GM18502 (cell line): ENCODE measurements around the gene RUBCN.
"Not testable (repeated sequence)": the region's sequence is repeated elsewhere in the genome, so short reads cannot be mapped to it uniquely, and the experiment has no call there.

Source experiments
- ATAC-seq: cut with Tn5 transposase; IDR thresholded peaks from one replicate; pipeline ENCODE4 v1.9.1; 2021; ENCODE audit warnings: mild to moderate bottlenecking; ENCODE audit not compliant: unreplicated experiment, poor library complexity

The RUBCN gene

DNA sequence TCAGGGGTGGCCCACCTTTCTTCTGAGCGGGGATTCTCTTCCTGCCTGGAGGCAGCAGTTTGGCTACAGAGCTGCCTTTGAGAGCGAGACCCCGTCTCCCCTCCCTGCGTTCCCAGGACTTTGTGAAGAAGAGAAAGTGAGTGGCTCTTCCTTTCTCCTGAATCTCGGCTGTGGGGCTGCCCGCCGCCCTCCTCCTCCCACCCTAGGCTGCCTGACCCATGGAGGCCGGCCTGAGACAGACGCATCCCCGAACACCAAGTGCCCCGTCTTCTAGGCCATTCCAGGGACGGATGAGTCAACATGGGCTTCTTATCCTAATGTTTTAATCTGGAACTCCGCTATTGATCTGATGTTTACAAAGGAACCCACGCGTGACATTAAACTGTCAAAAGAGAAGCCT is 74.8 kb downstream of the RUBCN start:
- ATAC-seq = not testable (repeated sequence)

DNA sequence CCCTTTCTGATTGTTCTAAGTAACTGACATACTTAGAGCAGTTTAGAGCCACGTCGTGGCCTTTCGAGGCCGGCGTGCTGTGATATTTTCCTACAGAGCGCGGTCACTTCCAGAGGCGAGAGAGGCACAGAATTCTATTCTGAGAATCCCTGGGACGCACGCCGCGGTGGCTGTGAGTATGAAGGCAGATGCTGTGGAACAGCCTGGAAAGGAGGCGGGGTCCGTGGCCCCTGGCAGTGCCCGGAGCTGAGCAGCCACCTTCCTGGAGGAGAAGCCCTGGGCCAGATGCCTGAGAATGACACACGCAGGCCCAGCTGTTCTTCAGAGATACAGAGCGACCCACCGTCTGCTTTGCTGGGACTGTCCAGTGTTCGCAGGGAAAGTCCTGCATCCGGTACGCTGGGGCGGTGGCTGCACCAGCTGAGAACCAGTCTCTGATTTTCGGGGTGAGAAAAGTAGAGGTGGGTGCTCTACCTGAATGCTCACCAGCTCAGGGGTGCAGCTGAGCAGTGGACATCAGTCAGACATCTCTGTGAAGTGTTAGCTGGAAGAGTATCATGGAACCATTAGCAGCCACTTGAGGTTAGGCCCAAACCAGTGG is 75.4 kb downstream of the RUBCN start:
- ATAC-seq = not testable (repeated sequence)

DNA sequence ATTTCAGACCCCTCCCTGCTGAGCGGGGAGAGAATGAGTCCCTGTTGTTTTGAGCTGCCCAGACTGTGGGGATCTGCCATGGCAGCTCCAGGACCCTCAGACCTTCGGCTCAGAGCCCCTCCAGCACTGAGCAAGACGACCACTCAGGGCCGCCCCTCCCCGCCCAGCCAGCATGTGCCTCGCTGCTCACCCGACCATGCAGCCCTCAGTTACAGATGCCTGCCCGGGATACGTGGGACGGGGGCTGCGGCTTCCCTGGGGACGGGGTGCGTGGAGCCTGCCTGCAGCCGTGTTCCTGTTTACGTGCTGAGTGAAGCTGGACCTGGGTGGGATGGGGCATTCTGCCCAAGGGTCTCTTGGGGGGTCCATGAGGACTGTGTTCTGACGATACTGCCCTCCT is 77.0 kb downstream of the RUBCN start:
- peak; percentile 9 for ATAC-seq

DNA sequence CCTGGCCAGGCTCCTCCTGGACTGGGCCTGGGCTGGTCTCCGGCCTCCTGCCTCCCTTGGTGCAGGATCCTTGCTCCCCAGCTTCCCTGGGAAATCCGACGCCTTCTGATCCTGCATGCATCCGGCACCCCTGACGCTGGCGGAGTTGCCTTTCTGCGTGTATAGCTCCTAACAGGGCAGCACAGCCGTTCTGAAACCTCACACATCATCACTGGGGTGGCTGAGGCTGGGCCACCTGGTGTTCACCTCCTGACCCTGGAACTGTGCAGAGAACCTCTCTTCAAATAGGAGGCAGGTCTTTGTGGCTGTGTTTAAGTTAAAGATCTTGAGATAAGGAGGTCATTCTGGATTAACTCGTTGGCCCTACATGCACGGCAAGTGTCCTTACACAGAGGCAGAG is 77.6 kb downstream of the RUBCN start:
- peak; percentile 74 for ATAC-seq

DNA sequence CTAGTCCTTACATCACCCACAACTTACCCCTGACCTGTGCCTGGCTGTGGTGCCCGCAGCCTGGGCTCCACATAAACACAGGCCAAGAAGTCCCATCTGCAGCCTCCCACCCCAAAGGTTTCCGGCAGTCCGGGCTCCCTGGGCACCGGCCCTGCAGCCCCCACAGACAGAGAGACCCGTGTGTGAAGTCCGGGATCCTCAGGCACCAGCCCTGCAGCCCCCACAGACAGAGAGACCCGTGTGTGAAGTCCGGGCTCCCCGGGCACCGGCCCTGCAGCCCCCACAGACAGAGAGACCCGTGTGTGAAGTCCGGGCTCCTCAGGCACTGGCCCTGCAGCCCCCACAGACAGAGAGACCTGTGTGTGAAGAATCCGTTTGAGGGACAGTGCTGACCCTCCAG is 78.0 kb downstream of the RUBCN start:
- ATAC-seq = not testable (repeated sequence)

DNA sequence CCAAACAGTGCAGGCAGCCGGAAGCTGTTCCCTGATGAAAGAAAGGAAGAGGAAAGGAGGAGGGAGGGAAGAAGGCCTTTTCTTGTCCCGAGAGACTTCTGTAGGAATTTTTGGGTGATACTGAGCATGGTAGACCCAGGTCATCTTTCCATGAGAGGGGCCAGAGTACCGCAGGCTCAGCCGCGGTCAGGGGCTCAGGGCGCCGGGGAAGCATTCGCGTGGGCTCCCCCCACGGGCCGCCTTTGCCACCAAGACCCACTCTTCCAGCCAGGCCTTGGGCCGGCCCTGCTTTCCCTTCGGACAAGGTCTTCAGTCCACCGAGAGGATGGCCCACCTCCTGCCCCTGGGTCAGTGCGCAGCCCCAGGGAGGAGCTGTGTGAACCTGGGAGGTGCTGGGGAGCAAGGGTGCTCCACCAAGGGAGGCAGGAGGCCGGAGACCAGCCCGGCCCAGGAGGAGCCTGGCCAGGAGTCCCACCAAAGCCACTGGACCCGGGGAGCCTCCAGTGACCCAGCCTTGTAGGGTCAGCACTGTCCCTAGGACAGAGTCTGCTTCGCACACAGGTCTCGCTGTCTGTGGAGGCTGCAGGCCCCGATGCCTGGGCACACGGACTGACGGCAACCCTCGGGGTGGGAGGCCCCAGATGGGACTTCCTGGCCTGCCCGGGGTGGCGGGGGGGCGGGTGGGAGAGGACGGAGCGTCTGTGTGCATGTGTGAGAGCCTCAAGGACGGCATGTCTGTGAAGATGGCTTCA is 79.0 kb downstream of the RUBCN start:
- ATAC-seq = not testable (repeated sequence)

DNA sequence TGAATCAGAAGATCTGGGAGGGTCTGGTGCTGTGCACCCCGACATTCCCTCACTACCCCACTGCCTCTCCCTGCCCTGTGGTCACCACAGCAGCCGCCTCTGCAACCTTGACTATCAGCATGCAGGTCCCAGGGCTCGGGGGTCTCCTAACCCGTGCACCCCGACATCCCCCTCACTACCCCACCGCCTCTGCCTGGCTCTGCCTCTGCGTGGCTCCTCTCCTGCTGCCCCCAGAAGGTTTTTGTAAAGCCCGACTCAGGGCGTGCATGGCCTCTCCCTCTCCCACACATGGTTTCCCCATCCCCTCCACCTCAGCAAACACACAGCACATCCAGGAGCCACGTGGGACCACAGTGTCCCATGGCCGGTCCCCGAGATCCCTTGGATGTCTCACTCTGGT is 79.7 kb downstream of the RUBCN start:
- ATAC-seq = not testable (repeated sequence)

DNA sequence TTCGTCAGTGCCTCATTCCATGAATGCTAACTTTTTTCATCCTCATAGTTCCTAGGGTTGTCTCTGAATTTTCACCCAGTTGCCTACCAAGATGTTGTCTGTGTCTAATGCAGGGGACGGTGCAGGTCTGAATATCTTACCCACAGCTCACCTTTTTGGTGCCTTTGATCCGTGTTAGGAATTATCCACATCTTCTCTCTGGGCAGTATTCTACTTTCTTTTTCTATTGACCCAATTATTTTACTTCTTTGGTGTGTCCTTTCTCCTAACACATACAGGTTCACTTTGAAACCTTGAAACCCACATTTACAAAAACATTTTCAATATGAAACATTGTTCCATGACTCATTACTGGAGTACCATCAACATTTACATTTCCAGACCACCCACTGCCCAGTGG is 80.6 kb downstream of the RUBCN start:
- ATAC-seq = not testable (repeated sequence)

DNA sequence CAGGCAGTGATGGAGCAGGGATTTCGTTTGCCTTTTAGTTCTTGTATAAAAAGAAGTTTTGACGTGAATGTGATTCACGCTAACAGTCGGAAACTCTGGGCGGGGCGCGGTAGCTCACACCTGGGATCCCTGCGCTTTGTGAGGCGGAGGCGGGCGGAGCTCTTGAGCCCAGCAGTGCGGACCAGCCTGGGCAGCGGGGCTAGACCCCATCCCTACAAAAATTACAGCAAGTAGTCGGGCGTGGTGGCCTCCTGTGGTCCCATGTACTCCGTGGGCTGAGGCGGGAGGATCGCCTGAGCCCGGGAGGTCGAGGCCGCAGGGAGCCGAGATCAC is 81.7 kb downstream of the RUBCN start:
- peak; percentile 17 for ATAC-seq

DNA sequence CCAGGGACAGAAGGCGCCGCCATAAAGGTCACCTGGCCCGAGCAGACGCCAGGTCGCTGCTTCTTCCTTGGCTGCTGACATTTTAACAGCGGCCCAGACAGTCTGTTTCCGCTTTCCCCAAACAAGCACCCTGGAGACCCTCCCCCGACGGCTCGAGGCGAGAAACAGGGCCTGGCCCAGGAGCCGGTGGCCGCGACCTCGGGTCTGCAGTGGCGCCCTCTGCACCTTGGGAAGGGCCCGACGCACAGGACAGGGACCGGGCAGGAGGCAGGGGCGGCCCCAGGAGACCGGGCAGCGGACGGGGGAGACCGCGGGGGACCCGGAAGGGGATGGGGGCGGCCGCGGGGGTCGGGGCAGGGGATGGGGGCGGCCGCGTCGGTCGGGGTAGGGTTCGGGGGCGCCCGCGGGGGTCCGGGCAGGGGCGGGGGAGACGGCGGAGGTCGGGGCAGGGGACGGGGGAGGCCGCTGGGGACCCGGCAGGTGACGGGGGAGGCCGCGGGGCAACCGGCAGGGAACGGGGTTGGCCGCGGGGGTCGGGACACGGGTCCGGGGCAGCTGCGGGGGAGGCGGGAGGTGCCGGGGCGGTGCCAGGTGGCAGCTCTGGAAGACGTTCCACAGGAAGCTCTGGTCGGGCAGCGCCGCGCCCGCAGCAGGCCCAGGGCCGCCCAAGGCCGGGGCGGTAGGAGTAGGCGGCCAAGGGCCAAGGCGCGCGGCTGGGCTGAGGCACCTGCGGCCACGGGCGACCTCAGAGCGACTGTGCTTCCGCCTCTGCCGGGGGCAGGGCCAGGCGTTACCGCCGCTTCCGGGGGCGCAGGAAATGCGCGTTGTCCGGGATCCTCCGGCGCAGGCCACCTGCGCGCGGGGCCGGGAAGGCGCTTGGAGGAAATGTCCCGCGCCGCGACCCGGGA is 82.4 kb downstream of the RUBCN start:
- peak; percentile 89 for ATAC-seq

DNA sequence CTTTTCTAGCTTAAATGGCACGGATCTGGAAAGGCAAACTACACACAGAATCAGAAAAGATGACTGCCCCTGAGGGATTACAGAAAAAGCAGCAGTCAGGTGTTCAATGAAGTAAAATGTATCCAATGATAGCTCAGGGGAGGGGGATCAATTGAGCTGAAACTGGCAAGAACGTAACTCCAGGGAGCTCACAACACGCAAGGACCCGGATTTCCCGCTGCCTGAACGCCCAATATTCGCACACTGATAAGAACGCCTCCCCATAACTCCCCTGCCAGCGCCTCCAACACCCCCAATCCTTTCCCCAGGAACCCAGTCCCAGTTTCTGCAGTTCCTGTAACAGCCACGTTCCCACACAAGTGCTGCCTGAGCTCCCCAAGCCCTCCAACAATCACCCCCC is 83.8 kb downstream of the RUBCN start:
- not testable (repeated sequence) for ATAC-seq

DNA sequence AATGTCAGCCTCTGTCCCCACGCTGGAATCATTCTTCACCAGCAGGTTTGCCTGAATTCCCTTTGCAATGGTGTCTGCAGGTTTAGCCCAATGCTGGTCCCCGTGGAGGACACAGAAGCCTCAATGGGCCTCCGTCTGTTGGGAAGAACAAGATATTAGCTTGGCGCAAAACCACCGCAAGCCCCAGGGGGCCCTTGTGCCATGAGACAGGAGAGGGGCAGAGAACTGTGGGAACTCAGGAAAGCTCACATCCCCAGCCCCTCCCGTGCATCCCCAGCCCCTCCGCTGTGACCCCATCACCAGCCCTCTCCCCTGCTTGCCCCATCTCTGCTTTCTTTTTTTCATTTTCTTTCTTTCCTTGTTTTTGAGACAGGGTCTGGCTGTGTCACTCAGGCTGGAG is 89.1 kb downstream of the RUBCN start:
- not testable (repeated sequence) for ATAC-seq

DNA sequence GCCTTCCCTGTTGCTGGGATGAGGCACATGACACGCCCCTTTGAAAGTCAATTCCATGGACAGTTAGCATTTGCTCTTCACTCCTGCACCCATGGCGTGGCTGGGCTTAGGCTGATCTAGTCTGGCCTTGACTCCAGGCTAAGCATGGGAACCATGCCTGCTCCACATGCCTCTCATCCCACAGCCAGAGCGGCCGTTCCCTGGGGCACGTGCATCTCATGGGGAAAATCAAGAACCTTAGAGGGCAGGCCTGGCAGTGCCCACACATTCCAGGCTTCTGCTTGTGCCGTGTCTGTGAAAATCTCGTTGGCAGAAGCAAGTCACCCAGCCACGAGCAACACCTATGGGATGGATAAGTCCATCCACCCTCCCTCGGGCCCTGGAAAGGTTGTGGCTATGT is 89.5 kb downstream of the RUBCN start:
- ATAC-seq = not testable (repeated sequence)

DNA sequence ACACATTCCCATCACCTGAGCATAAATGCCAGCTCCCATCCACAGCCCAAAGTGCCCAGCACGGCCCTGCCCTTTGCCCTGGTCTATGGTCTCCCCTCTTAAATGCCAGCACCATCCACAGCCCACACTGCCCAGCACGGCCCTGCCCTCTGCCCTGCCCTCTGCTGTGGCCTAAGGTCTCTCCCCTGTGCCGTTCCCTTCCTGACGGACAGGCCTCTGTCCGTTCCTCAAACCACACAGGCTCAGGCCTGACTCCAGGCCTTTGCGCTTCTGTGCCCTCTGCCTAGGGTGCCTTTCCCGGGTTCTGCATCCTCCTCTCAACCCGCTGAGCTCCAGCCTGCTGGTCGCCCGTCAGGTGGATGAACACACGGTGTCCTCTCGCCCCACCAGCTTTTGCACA is 90.4 kb downstream of the RUBCN start:
- not testable (repeated sequence) for ATAC-seq

DNA sequence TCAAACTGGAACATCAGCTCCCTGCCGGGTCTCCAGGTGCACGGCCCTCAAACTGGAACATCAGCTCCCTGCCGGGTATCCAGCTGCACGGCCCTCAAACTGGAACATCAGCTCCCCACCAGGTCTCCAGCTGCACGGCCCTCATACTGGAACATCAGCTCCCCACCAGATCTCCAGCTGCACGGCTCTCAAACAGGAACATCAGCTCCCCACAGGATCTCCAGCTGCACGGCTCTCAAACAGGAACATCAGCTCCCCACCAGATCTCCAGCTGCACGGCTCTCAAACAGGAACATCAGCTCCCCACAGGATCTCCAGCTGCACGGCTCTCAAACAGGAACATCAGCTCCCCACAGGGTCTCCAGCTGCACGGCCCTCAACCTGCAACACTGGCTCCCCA is 99.1 kb downstream of the RUBCN start:
- ATAC-seq = not testable (repeated sequence)

DNA sequence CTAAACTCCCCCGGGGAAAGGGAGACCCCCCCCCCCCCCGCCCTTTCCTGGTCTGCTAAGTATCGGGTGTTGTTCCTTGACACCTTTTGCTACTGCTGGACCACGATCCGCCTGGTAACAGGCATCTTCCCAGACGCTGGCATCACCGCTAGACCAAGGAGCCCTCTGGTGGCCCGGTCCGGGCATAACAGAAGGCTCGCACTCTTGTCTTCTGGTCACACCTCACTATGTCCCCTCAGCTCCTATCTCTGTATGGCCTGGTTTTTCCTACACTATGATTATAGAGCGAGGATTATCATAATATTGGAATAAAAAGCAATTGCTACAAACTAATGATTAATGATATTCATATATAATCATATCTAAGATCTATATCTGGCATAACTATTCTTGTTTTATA is 104.7 kb downstream of the RUBCN start:
- ATAC-seq = not testable (repeated sequence)

DNA sequence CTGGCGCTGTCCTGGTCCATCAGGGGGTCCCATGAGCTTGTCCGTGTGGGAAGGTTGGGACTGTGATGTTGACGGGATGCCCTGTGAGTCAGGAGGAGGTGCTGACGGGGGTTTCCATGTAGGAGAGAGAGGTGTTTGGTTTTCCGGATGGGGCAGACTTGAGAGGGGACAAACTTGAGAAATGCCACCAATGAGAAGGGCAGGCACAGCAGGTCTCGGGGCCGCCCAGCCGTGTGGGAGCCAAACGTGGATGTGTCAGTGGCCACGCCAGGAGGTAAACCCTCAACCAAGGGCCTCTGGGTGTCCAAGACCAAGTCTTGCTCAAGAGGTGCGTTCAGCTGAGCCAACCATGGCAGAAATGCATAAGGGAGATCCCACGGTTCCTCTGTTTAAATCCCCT is 105.9 kb downstream of the RUBCN start:
- not testable (repeated sequence) for ATAC-seq

DNA sequence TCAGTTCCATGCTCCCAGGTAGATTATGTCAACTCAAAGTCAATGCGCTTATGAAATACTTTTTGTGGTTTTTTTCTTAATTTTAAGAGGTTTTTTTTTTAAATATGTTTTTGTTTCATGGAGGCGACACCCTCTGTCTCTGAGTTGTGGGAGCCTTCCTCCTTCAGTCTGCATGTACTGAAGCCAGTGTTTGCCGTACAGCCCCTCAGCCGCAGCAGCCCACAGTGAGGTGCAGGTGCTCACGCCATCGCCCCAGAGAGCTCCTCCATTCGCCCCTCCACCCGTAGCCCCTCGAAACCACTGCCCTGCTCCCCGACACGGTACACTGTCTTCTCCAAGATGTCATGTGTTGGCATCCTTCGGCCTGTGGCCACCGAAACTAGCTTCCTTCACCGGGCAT is 107.4 kb downstream of the RUBCN start:
- not testable (repeated sequence) for ATAC-seq

DNA sequence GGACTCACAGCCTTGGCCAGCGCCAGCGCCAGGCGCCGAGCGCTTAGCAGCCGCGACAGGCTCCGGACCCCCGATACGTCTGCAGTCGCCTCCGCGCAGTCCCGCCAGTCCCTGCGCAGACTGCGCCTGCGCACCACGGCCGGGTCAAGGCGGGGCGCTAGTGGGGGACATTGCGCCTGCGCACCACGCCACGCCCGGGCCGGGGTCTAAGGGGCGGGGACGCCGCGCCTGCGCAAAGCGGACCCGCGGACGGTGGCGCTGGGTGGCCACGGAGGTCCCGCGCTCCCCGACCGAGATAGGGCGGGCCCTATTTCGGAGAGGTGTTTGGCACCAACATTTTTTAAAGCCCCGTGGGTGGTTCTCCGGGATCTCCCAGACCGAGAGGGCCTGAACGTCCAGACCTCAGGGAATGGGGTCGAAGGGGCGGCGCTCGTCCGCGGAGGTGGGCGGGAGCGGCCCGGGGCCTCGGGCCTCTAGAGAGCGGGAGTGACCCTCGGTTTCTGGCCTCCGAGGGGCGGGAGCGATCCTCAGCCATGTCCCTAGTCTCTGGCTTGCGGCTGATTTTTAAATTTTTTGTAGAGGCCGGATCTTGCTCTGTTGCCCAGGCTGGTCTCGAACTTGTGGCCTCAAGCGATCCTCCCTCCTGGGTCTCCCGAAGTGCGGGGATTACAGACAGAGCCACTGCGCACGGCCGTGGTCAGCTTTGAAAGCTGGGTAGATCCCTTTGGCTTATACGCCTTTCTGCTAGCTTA is 108.8 kb downstream of the RUBCN start:
- peak; percentile 82 for ATAC-seq

DNA sequence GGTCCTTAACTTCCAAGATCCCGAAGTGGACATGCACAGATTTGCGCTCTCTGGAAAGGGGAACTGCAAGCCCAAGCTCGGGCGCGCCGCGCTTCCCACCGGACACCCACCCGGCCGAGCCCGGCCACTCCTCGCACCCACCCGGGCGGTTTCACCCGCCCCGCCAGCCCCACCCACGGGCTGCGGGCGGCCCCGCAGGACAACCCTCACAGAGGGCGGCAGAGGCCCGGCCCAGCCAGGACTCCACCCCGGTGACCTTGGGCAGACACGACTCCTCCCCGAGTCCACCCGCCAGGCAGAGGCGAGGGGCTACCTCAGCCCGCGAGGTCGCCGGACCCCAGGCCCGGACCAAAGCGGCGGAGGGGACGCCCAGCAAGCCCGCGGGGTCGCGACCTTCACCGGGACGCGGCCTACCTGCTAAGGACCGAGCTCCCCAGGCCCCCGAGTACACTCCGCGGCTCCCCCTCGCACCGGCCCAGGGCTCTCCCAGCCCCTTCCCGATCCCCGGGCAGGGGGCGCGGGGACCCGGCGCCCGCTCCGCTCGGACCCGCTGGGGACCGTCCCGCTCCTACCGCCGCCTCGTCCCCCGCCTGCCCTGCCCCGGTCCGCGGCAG is 109.4 kb downstream of the RUBCN start:
- ATAC-seq = peak; percentile 29
